BE2C (cell line): ENCODE data around the gene PPM1J.
A peak's percentile ranks its signal among the peaks of the same experiment; 100 is the strongest.

ENCODE experiments used
- DNase-seq: peaks from one replicate; pipeline ENCODE4 v3.0.0-alpha.2; 2020
- H3K27me3 ChIP-seq: fragments of 250-450 bp; sonication (Bioruptor Pico); 2 replicates; pipeline ENCODE4 v1.5.1; 2020; ENCODE audit warnings: mild to moderate bottlenecking
- H3K36me3 ChIP-seq: fragments of 250-450 bp; sonication (Bioruptor Pico); 2 replicates; pipeline ENCODE4 v1.5.1; 2020; ENCODE audit warnings: mild to moderate bottlenecking
- H3K4me1 ChIP-seq: fragments of 250-450 bp; sonication (Bioruptor Pico); 2 replicates; pipeline ENCODE4 v1.5.1; 2020
- H3K4me3 ChIP-seq: 2 replicates; pipeline ENCODE4 v1.5.1; 2011; ENCODE audit warnings: low read depth, low read length
- H3K9me3 ChIP-seq: fragments of 250-450 bp; sonication (Bioruptor Pico); 2 replicates; pipeline ENCODE4 v1.5.1; 2020
- CTCF ChIP-seq: IDR thresholded peaks from 2 replicates; pipeline ENCODE4 v1.5.1; 2012; ENCODE audit warnings: mild to moderate bottlenecking, low read depth, low read length

PPM1J gene

GRCh38 chr1:112716133-112716720, 1.1 kb upstream of the PPM1J start:
- peak overlapping the region; percentile 62 for H3K4me3 ChIP-seq
- peaks cover 9% of the 10 kb centered on the region for H3K4me1 ChIP-seq
- H3K9me3 ChIP-seq = no peaks in the 10 kb centered on the region; the same call in 1 of the 2 replicates
- TF ChIP-seq CTCF = peak; percentile 98
- no peaks in the 10 kb centered on the region for H3K36me3 ChIP-seq
- DNase-seq = peak; percentile 90
- peaks cover 24% of the 10 kb centered on the region for H3K27me3 ChIP-seq

- Histone ChIP-seq H3K4me1 (peaks cover 9% of the 10 kb centered on the region), H3K9me3 (no peaks in the 10 kb centered on the region; the same call in 1 of the 2 replicates), H3K27me3 (peaks cover 17% of the 10 kb centered on the region), H3K4me3 (peak overlapping the region; percentile 56), H3K36me3 (no peaks in the 10 kb centered on the region)
- TF ChIP-seq CTCF = 0 out of 2 replicates have a peak, but pooled peaks have one; percentile 9
- DNase-seq = no peak
Observed at GRCh38 chr1:112714313-112715263, 544 bp downstream of the PPM1J start.

GRCh38 chr1:112713466-112714312, 1.4 kb downstream of the PPM1J start:
- Histone ChIP-seq H3K4me3 (no peak overlapping the region), H3K27me3 (peaks cover 12% of the 10 kb centered on the region), H3K36me3 (no peaks in the 10 kb centered on the region), H3K4me1 (peaks cover 9% of the 10 kb centered on the region), H3K9me3 (no peaks in the 10 kb centered on the region; the same call in 1 of the 2 replicates)
- no peak for DNase-seq
- no peak for TF ChIP-seq CTCF

- no peak for TF ChIP-seq CTCF
- H3K27me3 ChIP-seq = peaks cover 12% of the 10 kb centered on the region
Observed at GRCh38 chr1:112712701-112713128, 2.4 kb downstream of the PPM1J start.

GRCh38 chr1:112712191-112712590, 2.9 kb downstream of the PPM1J start:
- TF ChIP-seq CTCF = no peak

More at GRCh38 chr1:112712701-112713128, 2.4 kb downstream of the PPM1J start:
- Histone ChIP-seq H3K36me3 (no peaks in the 10 kb centered on the region), H3K4me3 (no peak overlapping the region), H3K4me1 (peaks cover 9% of the 10 kb centered on the region), H3K9me3 (no peaks in the 10 kb centered on the region; the same call in 1 of the 2 replicates)
- DNase-seq = no peak

More at GRCh38 chr1:112712191-112712590, 2.9 kb downstream of the PPM1J start:
- no peak for DNase-seq
- peaks cover 12% of the 10 kb centered on the region for H3K27me3 ChIP-seq
- no peaks in the 10 kb centered on the region; the same call in 1 of the 2 replicates for H3K9me3 ChIP-seq
- no peak overlapping the region for H3K4me3 ChIP-seq
- H3K36me3 ChIP-seq = no peaks in the 10 kb centered on the region
- H3K4me1 ChIP-seq = peaks cover 9% of the 10 kb centered on the region
